Measurements from ENCODE around the gene CC2D2A.

Gene CC2D2A

DNA sequence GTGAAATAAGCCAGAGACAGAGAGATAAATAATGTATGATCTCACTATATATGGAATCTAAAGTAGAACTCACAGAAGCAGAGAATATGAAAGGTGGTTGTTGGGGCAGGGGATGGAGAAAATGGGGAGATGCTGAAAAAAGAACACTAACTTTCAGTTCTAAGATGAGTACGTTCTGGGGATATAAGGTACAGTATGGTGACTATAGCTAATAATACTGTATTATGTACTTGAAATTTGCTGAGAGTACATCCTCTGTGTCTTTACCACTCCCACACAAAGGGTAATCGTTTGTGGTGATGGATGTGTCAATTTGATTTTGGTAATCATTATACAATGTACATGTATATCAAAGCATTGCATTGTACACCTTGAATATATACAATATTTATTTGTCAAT is 178.9 kb downstream of the CC2D2A start:
- DNase-seq (ENCODE audit: low read depth in 3 of 3) = no peak

DNA sequence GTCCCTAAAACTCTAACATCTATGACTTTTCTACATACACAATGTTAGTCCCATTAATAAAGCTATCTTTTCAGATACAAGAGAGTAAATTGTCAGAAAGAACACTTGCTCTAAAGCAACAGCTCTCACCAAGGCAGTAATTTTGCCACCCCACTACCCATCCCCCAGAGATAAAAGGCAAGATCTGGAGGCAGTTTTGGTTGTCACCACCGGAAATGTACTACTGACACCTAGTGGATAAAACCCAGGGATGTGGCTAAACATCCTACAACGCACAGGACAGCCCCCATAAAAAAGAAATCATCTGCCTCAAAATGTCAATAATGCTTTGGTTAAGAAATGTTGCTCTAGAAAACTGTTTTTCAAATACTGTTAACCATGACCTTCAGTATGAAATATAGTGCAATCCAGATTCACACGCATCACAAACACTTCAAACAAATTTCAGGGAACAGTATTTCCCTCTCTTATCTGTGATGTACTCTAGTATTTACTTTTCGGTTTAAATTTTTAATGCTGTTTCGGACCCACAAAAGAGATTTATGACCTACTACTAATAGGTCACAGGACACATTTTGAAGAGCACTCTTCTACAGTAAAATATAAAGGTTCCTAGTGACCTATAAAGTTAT is 180.3 kb downstream of the CC2D2A start:
- peak; percentile 15 to 37 (median 23) for DNase-seq (ENCODE audit: low read depth in 3 of 3)

Measured in stimulated activated CD4-positive, alpha-beta T cell treated with anti-CD3 and anti-CD28 coated beads, TNF-alpha, amount 100 ng/mL, for 24 hours (primary cell).